ENCODE results near the gene NTF4.

GRCh38 chr19:49011194-49011593 is 53.4 kb downstream of the NTF4 start:
- TF ChIP-seq CTCF (IDR thresholded peaks at IDR 0.05; ENCODE audit: insufficient read depth, low read depth, low read length): no peak
- TF ChIP-seq EZH2 (IDR thresholded peaks at IDR 0.05; ENCODE audit: insufficient read depth, low read length): no peak

Data from astrocyte (in vitro differentiated cells and primary cell).